ENCODE data around the gene AQP2.

AQP2 gene

DNA sequence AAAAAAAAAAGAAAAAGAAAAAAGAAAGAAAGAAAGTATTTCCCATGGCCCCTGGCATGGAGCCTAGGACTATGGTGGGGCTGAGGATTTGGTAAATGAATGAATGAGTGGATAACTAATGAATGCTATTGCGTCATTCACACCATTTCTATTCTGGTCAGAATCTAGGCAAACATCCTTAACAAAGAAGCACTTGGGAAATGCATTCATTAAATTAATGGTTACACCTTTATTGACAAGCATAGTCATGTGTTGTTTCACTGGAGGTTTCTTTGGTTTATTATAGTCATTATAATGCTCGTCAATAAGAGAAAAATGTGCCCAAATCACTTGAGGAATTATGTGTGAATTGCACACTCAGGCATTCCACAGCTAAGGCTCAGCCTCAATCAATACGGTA, 13.6 kb upstream of the AQP2 start:
- TF ChIP-seq ZNF565 (CRISPR knock-in tag; conservative IDR thresholded peaks at IDR 0.05; ENCODE audit: low read depth) (no peak), ESRRG (CRISPR knock-in tag; IDR thresholded peaks at IDR 0.05) (no peak), GLIS3 (CRISPR knock-in tag; IDR thresholded peaks at IDR 0.05) (no peak), OSR1 (CRISPR knock-in tag; IDR thresholded peaks at IDR 0.05) (no peak), BACH2 (CRISPR knock-in tag; IDR thresholded peaks at IDR 0.05; ENCODE audit: borderline replicate concordance) (no peak), PATZ1 (CRISPR knock-in tag; IDR thresholded peaks at IDR 0.05; ENCODE audit: borderline replicate concordance) (no peak), POU6F1 (CRISPR knock-in tag; IDR thresholded peaks at IDR 0.05; ENCODE audit: borderline replicate concordance, low read depth) (no peak), TCF4 (CRISPR knock-in tag; IDR thresholded peaks at IDR 0.05; ENCODE audit: borderline replicate concordance) (no peak), PPARA (CRISPR knock-in tag; IDR thresholded peaks at IDR 0.05; ENCODE audit: borderline replicate concordance) (no peak), TOX (CRISPR knock-in tag; IDR thresholded peaks at IDR 0.05; ENCODE audit: borderline replicate concordance) (no peak), ZFP3 (CRISPR knock-in tag; IDR thresholded peaks at IDR 0.05) (no peak), ZNF70 (CRISPR knock-in tag; IDR thresholded peaks at IDR 0.05) (no peak)
- TF ChIP-seq, protein P1, sequence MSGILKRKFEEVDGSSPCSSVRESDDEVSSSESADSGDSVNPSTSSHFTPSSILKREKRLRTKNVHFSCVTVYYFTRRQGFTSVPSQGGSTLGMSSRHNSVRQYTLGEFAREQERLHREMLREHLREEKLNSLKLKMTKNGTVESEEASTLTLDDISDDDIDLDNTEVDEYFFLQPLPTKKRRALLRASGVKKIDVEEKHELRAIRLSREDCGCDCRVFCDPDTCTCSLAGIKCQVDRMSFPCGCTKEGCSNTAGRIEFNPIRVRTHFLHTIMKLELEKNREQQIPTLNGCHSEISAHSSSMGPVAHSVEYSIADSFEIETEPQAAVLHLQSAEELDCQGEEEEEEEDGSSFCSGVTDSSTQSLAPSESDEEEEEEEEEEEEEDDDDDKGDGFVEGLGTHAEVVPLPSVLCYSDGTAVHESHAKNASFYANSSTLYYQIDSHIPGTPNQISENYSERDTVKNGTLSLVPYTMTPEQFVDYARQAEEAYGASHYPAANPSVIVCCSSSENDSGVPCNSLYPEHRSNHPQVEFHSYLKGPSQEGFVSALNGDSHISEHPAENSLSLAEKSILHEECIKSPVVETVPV (CRISPR knock-in tag; IDR thresholded peaks at IDR 0.05), result no peak
- TF ChIP-seq, protein P2, sequence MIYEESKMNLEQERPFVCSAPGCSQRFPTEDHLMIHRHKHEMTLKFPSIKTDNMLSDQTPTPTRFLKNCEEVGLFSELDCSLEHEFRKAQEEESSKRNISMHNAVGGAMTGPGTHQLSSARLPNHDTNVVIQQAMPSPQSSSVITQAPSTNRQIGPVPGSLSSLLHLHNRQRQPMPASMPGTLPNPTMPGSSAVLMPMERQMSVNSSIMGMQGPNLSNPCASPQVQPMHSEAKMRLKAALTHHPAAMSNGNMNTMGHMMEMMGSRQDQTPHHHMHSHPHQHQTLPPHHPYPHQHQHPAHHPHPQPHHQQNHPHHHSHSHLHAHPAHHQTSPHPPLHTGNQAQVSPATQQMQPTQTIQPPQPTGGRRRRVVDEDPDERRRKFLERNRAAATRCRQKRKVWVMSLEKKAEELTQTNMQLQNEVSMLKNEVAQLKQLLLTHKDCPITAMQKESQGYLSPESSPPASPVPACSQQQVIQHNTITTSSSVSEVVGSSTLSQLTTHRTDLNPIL (CRISPR knock-in tag; IDR thresholded peaks at IDR 0.05; ENCODE audit: low read depth), result no peak
- ATAC-seq, result no peak

GRCh38 chr12:49937639-49938300, 12.8 kb upstream of the AQP2 start:
- no peak for ATAC-seq

DNA sequence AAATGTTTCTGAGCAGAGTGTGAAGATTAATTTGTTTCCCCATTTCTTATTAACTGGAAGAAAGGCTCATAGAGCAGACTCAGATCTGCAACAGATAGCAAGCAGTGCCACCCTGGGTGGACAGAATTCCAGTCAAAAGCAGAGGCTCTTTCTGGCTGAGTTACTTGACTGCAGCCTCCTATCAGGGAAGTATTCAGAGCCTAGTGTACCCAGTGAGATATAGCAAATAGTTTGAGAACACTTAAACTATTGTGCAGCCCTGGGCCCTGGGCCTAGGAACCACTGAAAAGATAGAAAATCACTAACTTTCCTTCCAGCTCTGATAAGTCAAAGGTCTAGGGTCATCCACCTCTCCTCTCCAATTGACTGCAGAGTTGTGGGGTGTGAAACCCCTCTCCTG, 11.2 kb upstream of the AQP2 start:
- no peak for ATAC-seq
- no peak for TF ChIP-seq TCF4 (CRISPR knock-in tag; IDR thresholded peaks at IDR 0.05; ENCODE audit: borderline replicate concordance)
- TF ChIP-seq, protein P2 (CRISPR knock-in tag; IDR thresholded peaks at IDR 0.05; ENCODE audit: low read depth), result no peak
- no peak for TF ChIP-seq ZC3H10 (CRISPR knock-in tag; IDR thresholded peaks at IDR 0.05)
- TF ChIP-seq OSR1 (CRISPR knock-in tag; IDR thresholded peaks at IDR 0.05), result no peak
- no peak for TF ChIP-seq ZFP30 (CRISPR knock-in tag; IDR thresholded peaks at IDR 0.05)
- TF ChIP-seq RARB (CRISPR knock-in tag; IDR thresholded peaks at IDR 0.05), result no peak
- TF ChIP-seq ESRRG (CRISPR knock-in tag; IDR thresholded peaks at IDR 0.05), result no peak
- TF ChIP-seq, protein P1 (CRISPR knock-in tag; IDR thresholded peaks at IDR 0.05), result no peak
- TF ChIP-seq ZNF565 (CRISPR knock-in tag; conservative IDR thresholded peaks at IDR 0.05; ENCODE audit: low read depth), result no peak
- TF ChIP-seq ZFP3 (CRISPR knock-in tag; IDR thresholded peaks at IDR 0.05), result no peak
- no peak for TF ChIP-seq TSHZ2 (CRISPR knock-in tag; IDR thresholded peaks at IDR 0.05)

More at GRCh38 chr12:49937639-49938300, 12.8 kb upstream of the AQP2 start:
- TF ChIP-seq PPARA (CRISPR knock-in tag; IDR thresholded peaks at IDR 0.05; ENCODE audit: borderline replicate concordance) (no peak), OSR1 (CRISPR knock-in tag; IDR thresholded peaks at IDR 0.05) (no peak), ZNF8 (CRISPR knock-in tag; IDR thresholded peaks at IDR 0.05) (no peak)
- TF ChIP-seq, protein P1 (CRISPR knock-in tag; IDR thresholded peaks at IDR 0.05), result no peak
